ENCODE measurements around the gene ZNF714.

The ZNF714 gene

DNA sequence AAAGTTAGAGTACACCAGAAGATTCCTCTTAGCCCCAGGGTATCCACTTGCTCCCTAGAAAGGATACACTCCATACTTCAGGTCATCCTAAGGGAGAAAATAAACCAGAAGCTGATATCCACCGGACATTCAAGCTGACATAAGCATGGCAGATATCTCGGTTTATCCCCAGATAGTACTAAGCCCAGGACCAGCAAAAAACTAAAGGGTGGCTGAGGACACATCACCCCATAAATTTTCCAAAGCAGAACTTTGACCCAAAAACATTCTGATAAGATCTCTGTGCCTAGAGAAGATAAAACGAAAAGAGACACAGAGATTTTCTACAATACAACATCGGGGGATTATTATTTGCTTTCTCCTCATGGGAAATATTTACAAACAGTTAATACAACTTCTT is 45.9 kb downstream of the ZNF714 start:
- TF ChIP-seq FOXP2 (optimal IDR thresholded peaks at IDR 0.05; ENCODE audit: borderline replicate concordance, extremely low read depth, extremely low read length, insufficient read depth) (no peak), TAF1 (IDR thresholded peaks at IDR 0.05; ENCODE audit: borderline replicate concordance, insufficient read depth, low read length) (no peak), REST (IDR thresholded peaks at IDR 0.05; ENCODE audit: insufficient read depth in 1 of 2, low read depth in 2 of 2, low read length in 2 of 2) (no peak), POLR2AphosphoS5 (IDR thresholded peaks at IDR 0.05; ENCODE audit: low read depth, low read length) (no peak), SIN3A (IDR thresholded peaks at IDR 0.05; ENCODE audit: borderline replicate concordance, insufficient read depth, low read length) (no peak)

DNA sequence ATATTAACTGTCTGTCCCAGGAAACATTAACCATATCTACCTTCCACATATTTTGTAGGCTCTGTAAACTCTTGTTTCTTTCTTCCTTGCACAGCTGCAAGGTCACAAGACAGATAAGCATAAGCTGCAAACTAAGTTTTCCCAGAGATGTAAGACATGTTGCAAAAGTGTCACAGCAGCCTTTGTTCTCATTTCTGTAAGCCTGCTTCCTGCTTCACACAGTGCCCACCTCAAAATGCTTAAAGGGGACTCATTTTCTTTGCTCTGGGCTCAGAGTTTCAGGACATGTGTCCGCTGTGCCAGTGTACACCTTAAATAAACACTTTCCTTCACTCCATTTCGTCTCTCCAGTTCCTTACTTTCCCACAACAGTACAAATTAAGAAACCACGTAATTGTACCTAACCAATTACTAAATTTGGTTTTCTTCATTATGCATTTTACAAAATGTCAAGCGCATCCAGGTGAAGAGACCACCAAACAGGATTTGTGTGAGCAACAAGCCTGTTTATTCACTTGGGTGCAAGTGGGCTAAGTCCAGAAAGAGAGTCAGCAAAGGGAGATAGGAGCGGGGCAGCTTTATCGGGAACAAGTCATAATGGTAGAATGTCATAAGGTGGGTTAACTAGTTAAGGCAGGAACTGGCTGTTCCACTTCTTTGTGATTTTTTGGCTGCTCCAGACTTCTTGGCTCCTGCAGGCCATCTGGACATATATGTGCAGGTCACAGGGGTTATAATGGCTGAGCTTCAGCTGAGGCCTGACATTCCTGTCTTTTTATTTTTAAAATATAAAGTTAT is 47.1 kb downstream of the ZNF714 start:
- TF ChIP-seq SIN3A (IDR thresholded peaks at IDR 0.05; ENCODE audit: borderline replicate concordance, insufficient read depth, low read length) = no peak
- TF ChIP-seq TAF1 (IDR thresholded peaks at IDR 0.05; ENCODE audit: borderline replicate concordance, insufficient read depth, low read length) = no peak
- TF ChIP-seq FOXP2 (optimal IDR thresholded peaks at IDR 0.05; ENCODE audit: borderline replicate concordance, extremely low read depth, extremely low read length, insufficient read depth) = no peak
- no peak for TF ChIP-seq REST (IDR thresholded peaks at IDR 0.05; ENCODE audit: insufficient read depth in 1 of 2, low read depth in 2 of 2, low read length in 2 of 2)
- TF ChIP-seq POLR2AphosphoS5 (IDR thresholded peaks at IDR 0.05; ENCODE audit: low read depth, low read length) = no peak

DNA sequence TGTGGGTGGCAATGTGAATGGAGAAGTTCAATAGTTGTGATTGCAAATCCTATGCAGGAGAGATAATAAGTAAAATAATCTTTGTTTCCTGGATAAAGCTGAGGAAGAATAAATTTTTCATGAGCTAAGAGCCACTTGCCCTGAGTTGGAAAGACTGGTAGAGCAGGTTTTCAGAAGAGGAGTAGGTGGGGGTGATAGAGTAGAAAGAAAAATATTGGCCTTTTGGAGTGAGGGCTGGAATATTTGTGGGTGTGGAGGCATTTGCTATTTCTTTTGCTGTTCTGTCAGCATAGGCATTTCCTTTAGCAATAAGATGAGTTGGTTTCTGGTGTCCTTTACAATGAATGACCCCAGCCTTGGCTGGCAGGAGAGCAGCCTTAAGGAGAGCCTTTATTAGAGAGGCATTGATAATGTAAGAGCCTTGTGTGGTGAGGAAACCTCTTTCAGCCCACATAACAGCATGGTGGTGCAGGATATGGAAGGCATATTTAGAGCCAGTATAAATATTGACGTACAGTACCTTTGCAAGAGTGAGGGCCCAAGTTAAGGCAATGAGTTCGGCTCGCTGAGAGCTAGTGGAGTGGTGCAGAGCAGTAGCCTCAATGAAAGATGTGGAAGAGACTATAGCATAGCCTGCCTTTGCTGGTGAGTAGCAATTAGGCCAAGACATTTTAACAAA is 48.2 kb downstream of the ZNF714 start:
- TF ChIP-seq SIN3A (IDR thresholded peaks at IDR 0.05; ENCODE audit: borderline replicate concordance, insufficient read depth, low read length) (no peak), POLR2AphosphoS5 (IDR thresholded peaks at IDR 0.05; ENCODE audit: low read depth, low read length) (no peak), REST (IDR thresholded peaks at IDR 0.05; ENCODE audit: insufficient read depth in 1 of 2, low read depth in 2 of 2, low read length in 2 of 2) (no peak)

- TF ChIP-seq TAF1 (IDR thresholded peaks at IDR 0.05; ENCODE audit: borderline replicate concordance, insufficient read depth, low read length) = no peak
- no peak for TF ChIP-seq POLR2AphosphoS5 (IDR thresholded peaks at IDR 0.05; ENCODE audit: low read depth, low read length)
- TF ChIP-seq FOXP2 (optimal IDR thresholded peaks at IDR 0.05; ENCODE audit: borderline replicate concordance, extremely low read depth, extremely low read length, insufficient read depth) = no peak
- TF ChIP-seq SIN3A (IDR thresholded peaks at IDR 0.05; ENCODE audit: borderline replicate concordance, insufficient read depth, low read length) = no peak
- no peak for TF ChIP-seq REST (IDR thresholded peaks at IDR 0.05; ENCODE audit: insufficient read depth in 1 of 2, low read depth in 2 of 2, low read length in 2 of 2)
These were observed 51.6 kb downstream of the ZNF714 start for GRCh38 chr19:21133633-21134032.

Data from PFSK-1 (cell line).